ENCODE data around the gene NCOA7.
"Not testable (repeated sequence)": the region's sequence is repeated elsewhere in the genome, so short reads cannot be mapped to it uniquely, and the experiment has no call there.

Gene NCOA7

GRCh38 chr6:125846292-125847024 is 55.7 kb downstream of the NCOA7 start:
- no peak for DNase-seq

GRCh38 chr6:125848286-125848685 is 57.5 kb downstream of the NCOA7 start:
- not testable (repeated sequence) for DNase-seq

- DNase-seq, result no peak
Observed at GRCh38 chr6:125850361-125850760, 59.6 kb downstream of the NCOA7 start.

- no peak for DNase-seq
Observed at GRCh38 chr6:125852587-125852986, 61.8 kb downstream of the NCOA7 start.

GRCh38 chr6:125853168-125853567 is 62.4 kb downstream of the NCOA7 start:
- DNase-seq, result no peak

- no peak for DNase-seq
Observed at GRCh38 chr6:125853756-125854155, 63.0 kb downstream of the NCOA7 start.

- DNase-seq, result no peak
Observed at GRCh38 chr6:125854355-125854754, 63.6 kb downstream of the NCOA7 start.

GRCh38 chr6:125855783-125856182 is 65.0 kb downstream of the NCOA7 start:
- no peak for DNase-seq

- DNase-seq, result no peak
Observed at GRCh38 chr6:125857846-125858245, 67.1 kb downstream of the NCOA7 start.

- DNase-seq, result peak; percentile 54
Observed at GRCh38 chr6:125858427-125859320, 67.9 kb downstream of the NCOA7 start.

GRCh38 chr6:125859727-125860126 is 69.0 kb downstream of the NCOA7 start:
- no peak for DNase-seq

GRCh38 chr6:125863023-125863422 is 72.3 kb downstream of the NCOA7 start:
- no peak for DNase-seq

- no peak for DNase-seq
Observed at GRCh38 chr6:125865015-125865414, 74.3 kb downstream of the NCOA7 start.

GRCh38 chr6:125866433-125866832 is 75.7 kb downstream of the NCOA7 start:
- no peak for DNase-seq

- DNase-seq, result no peak
Observed at GRCh38 chr6:125867483-125867942, 76.8 kb downstream of the NCOA7 start.

GRCh38 chr6:125868252-125868651 is 77.5 kb downstream of the NCOA7 start:
- no peak for DNase-seq

GRCh38 chr6:125868678-125869395 is 78.1 kb downstream of the NCOA7 start:
- DNase-seq, result no peak

- no peak for DNase-seq
Observed at GRCh38 chr6:125869427-125869826, 78.7 kb downstream of the NCOA7 start.

GRCh38 chr6:125871365-125871764 is 80.6 kb downstream of the NCOA7 start:
- DNase-seq, result no peak

- DNase-seq, result no peak
Observed at GRCh38 chr6:125872259-125872921, 81.6 kb downstream of the NCOA7 start.

- no peak for DNase-seq
Observed at GRCh38 chr6:125882243-125882642, 91.5 kb downstream of the NCOA7 start.

- DNase-seq, result no peak
Observed at GRCh38 chr6:125884634-125885371, 94.0 kb downstream of the NCOA7 start.

Measured in 8988T (cell line).